SHP77 treated with DMSO at 0.1 percent for 48 hours (cell line): ENCODE results near the gene FHAD1.
"Not testable (repeated sequence)": the region's sequence is repeated elsewhere in the genome, so short reads cannot be mapped to it uniquely, and the experiment has no call there.

Experiments used
- DNase-seq: peaks from one replicate; lab custom pipeline; 2025; lab: John Stamatoyannopoulos, UW

FHAD1 gene

GRCh38 chr1:15276691-15277446 is 29.8 kb downstream of the FHAD1 start:
- no peak for DNase-seq

- DNase-seq = no peak
Observed at GRCh38 chr1:15277447-15277838, 30.4 kb downstream of the FHAD1 start.

- DNase-seq = no peak
Observed at GRCh38 chr1:15277933-15278332, 30.9 kb downstream of the FHAD1 start.

- DNase-seq = no peak
Observed at GRCh38 chr1:15279576-15280230, 32.7 kb downstream of the FHAD1 start.

- DNase-seq = no peak
Observed at GRCh38 chr1:15280416-15280815, 33.4 kb downstream of the FHAD1 start.

- DNase-seq = no peak
Observed at GRCh38 chr1:15282038-15282437, 35.0 kb downstream of the FHAD1 start.

GRCh38 chr1:15282810-15283474 is 35.9 kb downstream of the FHAD1 start:
- DNase-seq = no peak

- no peak for DNase-seq
Observed at GRCh38 chr1:15283526-15283925, 36.5 kb downstream of the FHAD1 start.

GRCh38 chr1:15286452-15286851 is 39.4 kb downstream of the FHAD1 start:
- DNase-seq = no peak

- no peak for DNase-seq
Observed at GRCh38 chr1:15287035-15287979, 40.3 kb downstream of the FHAD1 start.

- DNase-seq = no peak
Observed at GRCh38 chr1:15288173-15288926, 41.3 kb downstream of the FHAD1 start.

GRCh38 chr1:15289251-15289651 is 42.2 kb downstream of the FHAD1 start:
- DNase-seq = no peak

GRCh38 chr1:15290382-15290781 is 43.4 kb downstream of the FHAD1 start:
- DNase-seq = no peak

- no peak for DNase-seq
Observed at GRCh38 chr1:15295696-15296095, 48.7 kb downstream of the FHAD1 start.

- no peak for DNase-seq
Observed at GRCh38 chr1:15296585-15297321, 49.7 kb downstream of the FHAD1 start.

- DNase-seq = not testable (repeated sequence)
Observed at GRCh38 chr1:15297975-15298374, 51.0 kb downstream of the FHAD1 start.

- no peak for DNase-seq
Observed at GRCh38 chr1:15299179-15299578, 52.2 kb downstream of the FHAD1 start.

GRCh38 chr1:15299806-15300205 is 52.8 kb downstream of the FHAD1 start:
- no peak for DNase-seq

GRCh38 chr1:15303935-15304334 is 56.9 kb downstream of the FHAD1 start:
- DNase-seq = no peak

- DNase-seq = no peak
Observed at GRCh38 chr1:15304708-15305467, 57.9 kb downstream of the FHAD1 start.
